ENCODE data around the gene LSP1. TPM values are rescaled to one million over a fixed set of nuclear protein-coding genes. Genes with fewer than 3 reads are reported as not detected.

Gene LSP1
- total and polyA plus RNA-seq, 2 of the 13 experiments (the other 11 are each of a cell fraction or from before 2014, with no cell fraction given): 0.59 to 1.00 TPM

GRCh38 chr11:1839204-1839923 is 13.5 kb upstream of the LSP1 start:
- no peaks in the 10 kb centered on the region for H3K79me2 ChIP-seq (ENCODE audit: insufficient read depth, low read length)
- no peaks in the 10 kb centered on the region for H4K20me1 ChIP-seq (ENCODE audit: insufficient read depth, low read length)
- no peak for ATAC-seq
- H3K27me3 ChIP-seq (ENCODE audit: control insufficient read depth in 1 of 2, insufficient read depth in 2 of 2, low read length in 2 of 2): peaks cover 4 to 29% of the 10 kb centered on the region in 2 experiments; a peak in 4 of 5 replicates
- no peak for DNase-seq (ENCODE audit: low spot score)
- POLR2A ChIA-PET: no interaction called here
- no peak overlapping the region for H3K4me3 ChIP-seq (replicated peaks in 1 of 3; ENCODE audit: insufficient read depth in 1 of 3, low read depth in 2 of 3, low read length in 3 of 3)
- intact Hi-C loops (cut with micrococcal nuclease; ENCODE audit: unreplicated experiment) (no loop called here), in situ Hi-C loops (cut with HindIII; ENCODE audit: extremely low pct_ligation_motif_present, low pct_unique_long_range_greater_than_20kb) (no loop called here)
- H3K9me3 ChIP-seq (ENCODE audit: low read length): no peaks in the 10 kb centered on the region
- no TSS peak for BruUV-seq (replicated peaks)
- H2AFZ ChIP-seq (ENCODE audit: low read length): no peak overlapping the region
- peaks cover 60% of the 10 kb centered on the region for H3K4me1 ChIP-seq (ENCODE audit: insufficient read depth, low read length)
- H3K9ac ChIP-seq (ENCODE audit: insufficient read depth, low read depth, low read length): no peak overlapping the region
- no peak for FAIRE-seq
- CTCF ChIA-PET (ENCODE audit: low intra/inter-chr PET ratio, low total read pairs): interaction anchor here (3.8 kb wide), 1 partner anchor 312 kb away, joined by 60 read pairs; no protein-coding TSS in a partner anchor
- H3K4me2 ChIP-seq (ENCODE audit: low read depth, low read length): no peak overlapping the region
- H3K27ac ChIP-seq (ENCODE audit: extremely low read length, insufficient read depth, low read length): no peak overlapping the region
- no peaks in the 10 kb centered on the region for H3K36me3 ChIP-seq (replicated peaks in 1 of 2; ENCODE audit: control insufficient read depth in 1 of 2, insufficient read depth in 2 of 2, low read length in 2 of 2)
- TF ChIP-seq, protein P1, sequence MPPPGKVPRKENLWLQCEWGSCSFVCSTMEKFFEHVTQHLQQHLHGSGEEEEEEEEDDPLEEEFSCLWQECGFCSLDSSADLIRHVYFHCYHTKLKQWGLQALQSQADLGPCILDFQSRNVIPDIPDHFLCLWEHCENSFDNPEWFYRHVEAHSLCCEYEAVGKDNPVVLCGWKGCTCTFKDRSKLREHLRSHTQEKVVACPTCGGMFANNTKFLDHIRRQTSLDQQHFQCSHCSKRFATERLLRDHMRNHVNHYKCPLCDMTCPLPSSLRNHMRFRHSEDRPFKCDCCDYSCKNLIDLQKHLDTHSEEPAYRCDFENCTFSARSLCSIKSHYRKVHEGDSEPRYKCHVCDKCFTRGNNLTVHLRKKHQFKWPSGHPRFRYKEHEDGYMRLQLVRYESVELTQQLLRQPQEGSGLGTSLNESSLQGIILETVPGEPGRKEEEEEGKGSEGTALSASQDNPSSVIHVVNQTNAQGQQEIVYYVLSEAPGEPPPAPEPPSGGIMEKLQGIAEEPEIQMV (CRISPR knock-in tag; IDR thresholded peaks at IDR 0.05; ENCODE audit: low read depth): no peak
- TF ChIP-seq ZFX (CRISPR knock-in tag; IDR thresholded peaks at IDR 0.05; ENCODE audit: low read depth): 0 out of 2 replicates have a peak, but pooled peaks have one; percentile 8
- WGBS (ENCODE audit: low lambda C conversion rate): 49% methylated on average over 8 of the region's 12 CpGs

DNA sequence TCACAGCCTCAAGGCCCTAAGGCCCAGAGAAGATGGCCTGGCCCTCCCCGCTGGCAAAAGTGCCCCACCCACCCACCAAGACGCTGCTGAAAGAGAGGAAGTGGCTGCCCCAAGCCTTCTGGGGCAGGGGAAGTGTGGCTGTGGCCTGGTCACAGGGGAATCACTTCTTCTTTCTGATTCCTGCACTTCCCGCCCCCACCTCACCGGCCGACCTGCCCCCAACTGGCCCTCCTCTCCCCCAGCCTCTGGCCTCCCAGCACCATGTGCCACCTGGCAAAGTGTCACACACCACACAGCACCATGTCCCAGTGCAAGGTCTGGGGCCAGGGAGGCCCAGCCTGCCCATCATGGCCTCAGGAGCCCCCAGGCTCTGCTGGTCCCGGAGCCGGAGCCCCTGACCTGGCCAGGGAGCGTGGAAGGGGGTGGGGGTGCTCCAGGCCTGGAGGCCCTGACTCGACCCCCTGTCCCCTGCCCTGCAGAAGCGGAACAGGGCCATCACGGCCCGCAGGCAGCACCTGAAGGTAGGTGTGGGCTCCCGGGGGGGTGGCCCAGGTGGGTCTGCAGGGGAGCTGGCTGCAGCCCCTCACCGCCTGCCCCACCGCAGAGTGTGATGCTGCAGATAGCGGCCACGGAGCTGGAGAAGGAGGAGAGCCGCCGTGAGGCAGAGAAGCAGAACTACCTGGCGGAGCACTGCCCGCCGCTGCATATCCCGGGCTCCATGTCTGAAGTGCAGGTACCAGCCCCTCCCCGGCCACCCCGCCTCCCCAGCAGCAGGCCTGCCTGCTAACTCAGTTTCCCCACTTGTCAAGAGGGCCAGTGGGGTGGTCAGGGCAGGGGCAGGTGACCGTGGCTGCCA is 12.7 kb upstream of the LSP1 start:
- BruUV-seq (replicated peaks): no TSS peak
- Histone ChIP-seq H3K9ac (ENCODE audit: insufficient read depth, low read depth, low read length) (no peak overlapping the region), H3K79me2 (ENCODE audit: insufficient read depth, low read length) (no peaks in the 10 kb centered on the region), H3K4me2 (ENCODE audit: low read depth, low read length) (no peak overlapping the region), H3K4me1 (ENCODE audit: insufficient read depth, low read length) (peaks cover 63% of the 10 kb centered on the region), H3K4me3 (replicated peaks in 1 of 3; ENCODE audit: insufficient read depth in 1 of 3, low read depth in 2 of 3, low read length in 3 of 3) (no peak overlapping the region), H3K9me3 (ENCODE audit: low read length) (no peaks in the 10 kb centered on the region), H3K36me3 (replicated peaks in 1 of 2; ENCODE audit: control insufficient read depth in 1 of 2, insufficient read depth in 2 of 2, low read length in 2 of 2) (no peaks in the 10 kb centered on the region), H2AFZ (ENCODE audit: low read length) (no peak overlapping the region), H3K27me3 (ENCODE audit: control insufficient read depth in 1 of 2, insufficient read depth in 2 of 2, low read length in 2 of 2) (peaks cover 5 to 36% of the 10 kb centered on the region in 2 experiments; a peak in 4 of 5 replicates), H4K20me1 (ENCODE audit: insufficient read depth, low read length) (no peaks in the 10 kb centered on the region), H3K27ac (ENCODE audit: extremely low read length, insufficient read depth, low read length) (no peak overlapping the region)
- FAIRE-seq (no peak), ATAC-seq (no peak), DNase-seq (ENCODE audit: low spot score) (no peak)
- in situ Hi-C loops (cut with HindIII; ENCODE audit: extremely low pct_ligation_motif_present, low pct_unique_long_range_greater_than_20kb): loop anchor here (5.0 kb wide), 1 partner anchor 312 kb away; no protein-coding TSS in a partner anchor
- intact Hi-C loops (cut with micrococcal nuclease; ENCODE audit: unreplicated experiment): no loop called here
- POLR2A ChIA-PET: no interaction called here
- CTCF ChIA-PET (ENCODE audit: low intra/inter-chr PET ratio, low total read pairs): no interaction called here
- WGBS (ENCODE audit: low lambda C conversion rate): 58% methylated on average over 12 of the region's 26 CpGs
- no peak for TF ChIP-seq ZC3H4 (CRISPR knock-in tag; IDR thresholded peaks at IDR 0.05; ENCODE audit: borderline replicate concordance)
- TF ChIP-seq ZNF274 (CRISPR knock-in tag; IDR thresholded peaks at IDR 0.05): 0 out of 2 replicates have a peak, but pooled peaks have one; percentile 36
- TF ChIP-seq ZBTB38 (CRISPR knock-in tag; IDR thresholded peaks at IDR 0.05): peak; percentile 33; the same call in 1 of the 2 replicates
- peak; percentile 90 for TF ChIP-seq ZBTB33 (CRISPR knock-in tag; IDR thresholded peaks at IDR 0.05)
- peak; percentile 38 for TF ChIP-seq ZFX (CRISPR knock-in tag; IDR thresholded peaks at IDR 0.05; ENCODE audit: low read depth)
- TF ChIP-seq ZNF605 (CRISPR knock-in tag; IDR thresholded peaks at IDR 0.05): 0 out of 2 replicates have a peak, but pooled peaks have one; percentile 19
- TF ChIP-seq JUNB (CRISPR knock-in tag; IDR thresholded peaks at IDR 0.05; ENCODE audit: borderline replicate concordance): 0 out of 2 replicates have a peak, but pooled peaks have one; percentile 17
- TF ChIP-seq CENPX (CRISPR knock-in tag; IDR thresholded peaks at IDR 0.05): no peak

Measured in HepG2 (cell line).